Neutrophil (primary cell): Measurements from ENCODE around the gene NARF.

Experiments used
- H3K27ac ChIP-seq: fragments of 200-600 bp; sonication (generic); 2 replicates; pipeline ENCODE4 v1.5.1; 2016; ENCODE audit warnings: mild to moderate bottlenecking, moderate library complexity
- H3K27me3 ChIP-seq: fragments of 200-600 bp; sonication (generic); 2 replicates; pipeline ENCODE4 v1.6.0; 2016; ENCODE audit warnings: mild to moderate bottlenecking
- H3K36me3 ChIP-seq: fragments of 200-600 bp; sonication (generic); 2 replicates; pipeline ENCODE4 v1.5.1; 2017
- H3K4me1 ChIP-seq, 2 experiments: fragments of 200-600 bp in 1 of 2; sonication (generic) in 1 of 2; 1 replicate in 1 of 2; 2 replicates in 1 of 2; pipeline versions ENCODE4 v1.5.1 to v1.6.1; 2013 to 2016; ENCODE audit warnings: low read depth in 1 of 2, low read length in 1 of 2, mild to moderate bottlenecking in 1 of 2, moderate library complexity in 1 of 2; ENCODE audit not compliant: control insufficient read depth in 1 of 2, insufficient read depth in 1 of 2
- H3K4me3 ChIP-seq, 2 experiments: fragments of 200-600 bp in 1 of 2; sonication (generic) in 1 of 2; 1 replicate in 1 of 2; 2 replicates in 1 of 2; pipeline ENCODE4 v1.5.1; 2013 to 2016; ENCODE audit warnings: low read depth in 1 of 2, low read length in 1 of 2, mild to moderate bottlenecking in 1 of 2, moderate library complexity in 1 of 2
- H3K9me3 ChIP-seq: fragments of 200-600 bp; sonication (generic); 2 replicates; pipeline ENCODE4 v1.5.1; 2016
- TF ChIP-seq, protein P1 (sequence below): fragments of 200-600 bp; sonication (generic); IDR thresholded peaks from 2 replicates; pipeline ENCODE4 v1.5.1; 2016; ENCODE audit warnings: antibody characterized with exemption

The NARF gene

GRCh38 chr17:82479602-82480001 lies 21.1 kb downstream of the NARF start:
- no peak overlapping the region for H3K27ac ChIP-seq
- TF ChIP-seq, protein P1, sequence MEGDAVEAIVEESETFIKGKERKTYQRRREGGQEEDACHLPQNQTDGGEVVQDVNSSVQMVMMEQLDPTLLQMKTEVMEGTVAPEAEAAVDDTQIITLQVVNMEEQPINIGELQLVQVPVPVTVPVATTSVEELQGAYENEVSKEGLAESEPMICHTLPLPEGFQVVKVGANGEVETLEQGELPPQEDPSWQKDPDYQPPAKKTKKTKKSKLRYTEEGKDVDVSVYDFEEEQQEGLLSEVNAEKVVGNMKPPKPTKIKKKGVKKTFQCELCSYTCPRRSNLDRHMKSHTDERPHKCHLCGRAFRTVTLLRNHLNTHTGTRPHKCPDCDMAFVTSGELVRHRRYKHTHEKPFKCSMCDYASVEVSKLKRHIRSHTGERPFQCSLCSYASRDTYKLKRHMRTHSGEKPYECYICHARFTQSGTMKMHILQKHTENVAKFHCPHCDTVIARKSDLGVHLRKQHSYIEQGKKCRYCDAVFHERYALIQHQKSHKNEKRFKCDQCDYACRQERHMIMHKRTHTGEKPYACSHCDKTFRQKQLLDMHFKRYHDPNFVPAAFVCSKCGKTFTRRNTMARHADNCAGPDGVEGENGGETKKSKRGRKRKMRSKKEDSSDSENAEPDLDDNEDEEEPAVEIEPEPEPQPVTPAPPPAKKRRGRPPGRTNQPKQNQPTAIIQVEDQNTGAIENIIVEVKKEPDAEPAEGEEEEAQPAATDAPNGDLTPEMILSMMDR = no peak
- peaks cover 100% of the 10 kb centered on the region for H3K36me3 ChIP-seq

GRCh38 chr17:82480318-82480717 lies 21.8 kb downstream of the NARF start:
- Histone ChIP-seq H3K36me3 (peaks cover 100% of the 10 kb centered on the region), H3K4me3 (no peak overlapping the region), H3K9me3 (no peaks in the 10 kb centered on the region), H3K4me1 (peaks cover 0 to 6% of the 10 kb centered on the region in 2 experiments), H3K27ac (no peak overlapping the region), H3K27me3 (no peaks in the 10 kb centered on the region)
- TF ChIP-seq, protein P1 = no peak

More at GRCh38 chr17:82479602-82480001, 21.1 kb downstream of the NARF start:
- Histone ChIP-seq H3K4me1 (peaks cover 0 to 6% of the 10 kb centered on the region in 2 experiments), H3K27me3 (no peaks in the 10 kb centered on the region), H3K4me3 (no peak overlapping the region), H3K9me3 (no peaks in the 10 kb centered on the region)

- no peak overlapping the region for H3K27ac ChIP-seq
- no peaks in the 10 kb centered on the region for H3K27me3 ChIP-seq
- TF ChIP-seq, protein P1 = no peak
- H3K36me3 ChIP-seq = peaks cover 100% of the 10 kb centered on the region
- H3K9me3 ChIP-seq = no peaks in the 10 kb centered on the region
- H3K4me3 ChIP-seq = no peak overlapping the region
- H3K4me1 ChIP-seq = peaks cover 0 to 6% of the 10 kb centered on the region in 2 experiments
Measured at GRCh38 chr17:82483204-82483660, 24.7 kb downstream of the NARF start.

GRCh38 chr17:82483836-82484235 lies 25.3 kb downstream of the NARF start:
- Histone ChIP-seq H3K27ac (no peak overlapping the region), H3K4me1 (peaks cover 0 to 3% of the 10 kb centered on the region in 2 experiments), H3K4me3 (no peak overlapping the region), H3K36me3 (peaks cover 100% of the 10 kb centered on the region), H3K9me3 (no peaks in the 10 kb centered on the region), H3K27me3 (no peaks in the 10 kb centered on the region)
- TF ChIP-seq, protein P1 = no peak

- Histone ChIP-seq H3K4me1 (no peaks in the 10 kb centered on the region), H3K27ac (no peak overlapping the region), H3K9me3 (no peaks in the 10 kb centered on the region), H3K4me3 (no peak overlapping the region), H3K27me3 (no peaks in the 10 kb centered on the region), H3K36me3 (peaks cover 94% of the 10 kb centered on the region)
- TF ChIP-seq, protein P1 = no peak
Measured at GRCh38 chr17:82486231-82487094, 27.9 kb downstream of the NARF start.
